ENCODE results near the gene HLF. TPM values are rescaled to one million over a fixed set of nuclear protein-coding genes. Genes with fewer than 3 reads are reported as not detected.

The HLF gene
- total RNA-seq: 10 to 100 TPM in 1 of 3 donors, 1 to 10 TPM in 2; 1.3 to 34.9 (median 3.5) TPM
- long read RNA-seq, donor 1, full-length matches to known transcripts: 13 of 22 reads
- long read RNA-seq, donor 1, partial matches to known transcripts: 0 of 22 reads
- long read RNA-seq, donor 1, other reads (novel, unspliced or antisense): 9 of 22 reads
- long read RNA-seq, donor 2, partial matches to known transcripts: 0 of 1 reads
- long read RNA-seq, donor 2, other reads (novel, unspliced or antisense): 0 of 1 reads

- peaks cover 19% of the 10 kb centered on the region for H3K4me1 ChIP-seq (ENCODE audit: low read depth)
- no peak for TF ChIP-seq CTCF (IDR thresholded peaks at IDR 0.05)
- peak; percentile 82 to 89 (median 86) for DNase-seq
- intact Hi-C loops (cut with DNase I, micrococcal nuclease): no loop called here
- no peak within 1 kb of the TSS for H3K4me3 ChIP-seq
- peak; percentile 99 for ATAC-seq
- H3K36me3 ChIP-seq (ENCODE audit: low read depth): no peaks in the 10 kb centered on the region
- H3K9me3 ChIP-seq: no peaks in the 10 kb centered on the region
Measured at GRCh38 chr17:55264645-55265298, at the start of gene HLF. HLF (plus strand) TSS chr17:55264960; CDS start chr17:55265485, 525 bp downstream.

GRCh38 chr17:55215711-55216110 lies 49.0 kb upstream of the HLF start:
- no peaks in the 10 kb centered on the region for H3K36me3 ChIP-seq (ENCODE audit: low read depth)
- intact Hi-C loops (cut with DNase I, micrococcal nuclease): no loop called here
- TF ChIP-seq CTCF (IDR thresholded peaks at IDR 0.05): no peak
- ATAC-seq: no peak
- H3K9me3 ChIP-seq: no peaks in the 10 kb centered on the region
- no peaks in the 10 kb centered on the region for H3K4me1 ChIP-seq (ENCODE audit: low read depth)
- no peak for DNase-seq
- H3K4me3 ChIP-seq: no peak overlapping the region

GRCh38 chr17:55216888-55217287 lies 47.9 kb upstream of the HLF start:
- no peaks in the 10 kb centered on the region for H3K4me1 ChIP-seq (ENCODE audit: low read depth)
- H3K9me3 ChIP-seq: no peaks in the 10 kb centered on the region
- ATAC-seq: no peak
- no peak overlapping the region for H3K4me3 ChIP-seq
- DNase-seq: no peak
- TF ChIP-seq CTCF (IDR thresholded peaks at IDR 0.05): no peak
- no peaks in the 10 kb centered on the region for H3K36me3 ChIP-seq (ENCODE audit: low read depth)
- intact Hi-C loops (cut with DNase I, micrococcal nuclease): no loop called here

- ATAC-seq (no peak), DNase-seq (no peak)
- Histone ChIP-seq H3K36me3 (ENCODE audit: low read depth) (no peaks in the 10 kb centered on the region), H3K9me3 (no peaks in the 10 kb centered on the region), H3K4me1 (ENCODE audit: low read depth) (no peaks in the 10 kb centered on the region), H3K4me3 (no peak overlapping the region)
- intact Hi-C loops (cut with DNase I, micrococcal nuclease): no loop called here
- TF ChIP-seq CTCF (IDR thresholded peaks at IDR 0.05): no peak
Measured at GRCh38 chr17:55219459-55219858, 45.3 kb upstream of the HLF start.

GRCh38 chr17:55219934-55220333 lies 44.8 kb upstream of the HLF start:
- H3K36me3 ChIP-seq (ENCODE audit: low read depth): no peaks in the 10 kb centered on the region
- no peak overlapping the region for H3K4me3 ChIP-seq
- TF ChIP-seq CTCF (IDR thresholded peaks at IDR 0.05): no peak
- no peaks in the 10 kb centered on the region for H3K4me1 ChIP-seq (ENCODE audit: low read depth)
- intact Hi-C loops (cut with DNase I, micrococcal nuclease): no loop called here
- ATAC-seq: no peak
- no peaks in the 10 kb centered on the region for H3K9me3 ChIP-seq
- no peak for DNase-seq

All from mucosa of descending colon (tissue), 3 donors.